GM18511 (cell line): ENCODE data around the gene MRPL3.
"Not testable (repeated sequence)": the region's sequence is repeated elsewhere in the genome, so short reads cannot be mapped to it uniquely, and the experiment has no call there.

Source experiments
- ATAC-seq: cut with Tn5 transposase; IDR thresholded peaks from one replicate; pipeline ENCODE4 v1.9.1; 2021; ENCODE audit warnings: mild to moderate bottlenecking, moderate library complexity; ENCODE audit not compliant: unreplicated experiment

MRPL3 gene

DNA sequence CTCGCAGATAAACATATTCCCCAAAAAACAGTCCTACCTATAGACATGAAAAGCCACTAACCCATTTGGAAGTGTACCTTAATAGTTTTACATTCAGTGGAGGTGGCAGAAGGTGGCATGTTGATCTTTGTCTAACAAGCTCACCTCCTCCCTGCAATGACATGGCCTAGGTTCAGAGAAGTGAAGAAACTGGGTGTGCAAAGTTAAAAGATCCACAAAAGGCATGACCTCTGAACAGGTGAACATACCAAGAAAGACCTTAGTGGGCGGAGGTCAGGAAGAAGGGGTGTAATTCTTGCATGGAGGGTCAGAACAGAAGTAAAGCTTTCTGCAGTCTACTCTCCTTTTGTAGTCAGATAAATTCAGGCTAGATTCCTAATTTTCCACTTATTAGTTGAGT lies 822 bp downstream of the MRPL3 start:
- no peak for ATAC-seq

DNA sequence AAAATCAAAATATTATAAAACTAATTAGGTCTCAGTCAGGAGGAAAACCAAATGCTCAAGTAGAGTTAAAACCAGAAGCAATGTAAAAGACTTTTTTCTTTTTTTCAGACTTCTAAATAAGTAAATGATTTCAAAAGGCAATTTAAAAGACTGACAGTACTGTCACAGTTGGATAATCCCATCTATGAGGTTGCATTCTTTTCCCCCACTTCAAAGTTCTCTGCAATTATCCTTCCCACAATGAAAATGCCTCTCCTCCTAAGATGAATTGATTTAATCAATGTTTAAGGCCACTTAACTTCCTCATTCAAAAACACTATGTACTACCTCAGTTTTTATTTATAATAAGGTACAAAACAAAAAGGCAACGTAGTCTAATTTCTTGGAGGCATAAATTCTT lies 8.1 kb downstream of the MRPL3 start:
- no peak for ATAC-seq

DNA sequence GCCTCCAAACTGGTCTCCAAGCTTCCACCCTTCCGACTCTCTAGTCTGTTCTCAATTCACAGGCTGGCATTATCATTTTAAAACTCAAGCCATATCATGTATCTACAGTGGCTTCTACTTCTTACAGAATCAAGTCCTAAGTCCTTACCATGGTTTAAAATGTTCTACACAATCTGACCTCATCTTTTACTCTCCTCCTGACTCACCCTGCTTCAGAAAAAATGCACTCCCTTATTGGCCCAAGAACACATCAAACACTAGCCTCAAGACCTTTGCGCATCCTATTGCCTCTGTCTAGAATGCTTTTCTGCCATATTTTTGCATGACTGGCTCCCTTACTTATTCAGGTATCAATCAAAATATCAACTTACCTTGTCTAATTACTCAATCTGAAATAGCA lies 11.0 kb downstream of the MRPL3 start:
- no peak for ATAC-seq

DNA sequence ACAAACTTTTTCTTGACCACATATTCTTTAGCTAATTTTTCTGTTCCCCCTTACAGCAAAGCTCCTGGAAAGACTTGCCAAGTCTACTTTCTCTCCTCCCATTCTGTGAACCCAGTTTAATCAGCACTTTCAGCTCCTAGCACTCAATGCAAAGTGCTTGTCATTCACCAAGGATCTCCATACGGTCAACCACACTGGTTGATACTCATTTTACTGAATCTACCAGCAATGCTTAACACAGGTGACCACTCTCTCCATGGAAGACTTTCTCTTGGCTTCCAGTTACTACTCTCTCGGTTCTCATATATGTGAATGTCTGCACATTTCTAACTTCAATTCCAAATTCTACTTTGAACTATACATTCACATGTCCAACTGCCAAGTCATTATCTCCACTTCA lies 11.7 kb downstream of the MRPL3 start:
- ATAC-seq = no peak

DNA sequence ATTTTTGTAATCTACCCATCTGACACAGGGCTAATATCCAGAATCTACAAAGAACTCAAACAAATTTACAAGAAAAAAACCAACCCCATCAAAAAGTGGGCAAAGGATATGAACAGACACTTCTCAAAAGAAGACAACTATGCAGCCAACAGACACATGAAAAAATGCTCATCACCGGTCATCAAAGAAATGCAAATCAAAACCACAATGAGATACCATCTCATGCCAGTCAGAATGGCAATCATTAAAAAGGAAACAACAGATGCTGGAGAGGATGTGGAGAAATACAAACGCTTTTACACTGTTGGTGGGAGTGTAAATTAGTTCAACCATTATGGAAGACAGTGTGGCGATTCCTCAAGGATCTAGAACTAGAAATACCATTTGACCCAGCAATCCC lies 16.2 kb downstream of the MRPL3 start:
- not testable (repeated sequence) for ATAC-seq

DNA sequence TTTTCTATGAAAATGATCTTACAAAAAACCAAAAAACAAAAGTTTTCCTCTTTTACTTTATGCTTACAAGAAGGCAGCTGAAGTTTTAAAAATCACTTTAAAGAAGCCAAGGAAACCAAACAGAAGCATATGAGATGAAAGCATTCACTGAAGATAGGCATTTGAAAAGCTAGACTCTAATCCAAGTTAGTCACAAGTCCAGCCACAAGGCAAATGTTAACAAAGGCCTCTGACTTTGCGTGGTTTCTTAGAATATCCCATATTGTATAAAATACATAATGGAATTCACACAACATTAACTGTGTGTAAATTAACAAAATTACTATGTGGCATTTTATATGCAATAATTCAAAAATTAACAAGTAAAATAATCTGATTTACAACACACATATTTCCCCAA lies 17.7 kb downstream of the MRPL3 start:
- ATAC-seq = no peak

DNA sequence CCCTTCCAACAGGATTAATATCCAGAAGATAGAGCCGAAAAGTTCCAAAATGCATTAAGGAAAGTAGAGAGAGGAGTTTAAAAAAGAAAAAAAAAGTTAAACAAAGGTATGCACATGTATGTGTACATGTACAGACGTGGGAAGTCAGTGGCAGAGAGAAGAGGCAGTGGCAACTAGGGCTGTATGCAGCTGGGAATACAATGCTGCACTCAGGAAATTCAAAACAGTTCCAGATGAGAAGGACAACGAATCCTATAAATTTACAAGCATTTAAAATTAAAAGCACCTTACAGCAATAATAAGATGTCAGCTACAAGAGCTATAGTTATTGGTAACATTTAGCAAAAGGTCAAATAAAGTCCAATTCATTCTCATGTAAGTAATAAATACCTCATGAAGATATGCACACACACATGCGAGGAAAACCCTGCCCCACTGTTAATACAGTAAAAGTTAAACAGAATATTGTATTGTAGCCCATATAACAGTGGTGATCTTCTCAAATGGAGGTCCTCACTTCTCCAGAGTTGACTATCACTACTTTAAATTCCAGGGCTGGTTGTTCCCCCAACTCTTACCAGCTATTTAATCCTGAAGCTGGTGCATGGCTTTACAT lies 18.2 kb downstream of the MRPL3 start:
- no peak for ATAC-seq

DNA sequence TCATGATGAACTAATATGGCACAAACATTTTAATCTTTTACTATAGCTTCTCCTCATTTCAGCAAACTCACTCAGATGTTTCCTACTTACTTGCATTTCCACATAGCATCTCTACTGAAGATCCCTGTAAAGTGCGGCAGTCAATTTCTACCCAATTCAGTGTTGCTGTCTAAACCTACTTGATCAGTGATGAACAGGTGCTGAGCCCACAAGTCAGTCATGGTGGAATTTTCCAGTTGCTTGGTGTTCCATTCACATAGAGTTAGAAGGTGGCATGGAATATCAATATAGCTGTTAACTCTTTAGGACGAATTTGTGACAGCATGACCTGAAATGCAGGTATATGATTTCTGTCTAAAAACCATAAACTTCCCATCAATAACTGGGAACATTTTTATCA lies 22.7 kb downstream of the MRPL3 start:
- ATAC-seq = no peak

DNA sequence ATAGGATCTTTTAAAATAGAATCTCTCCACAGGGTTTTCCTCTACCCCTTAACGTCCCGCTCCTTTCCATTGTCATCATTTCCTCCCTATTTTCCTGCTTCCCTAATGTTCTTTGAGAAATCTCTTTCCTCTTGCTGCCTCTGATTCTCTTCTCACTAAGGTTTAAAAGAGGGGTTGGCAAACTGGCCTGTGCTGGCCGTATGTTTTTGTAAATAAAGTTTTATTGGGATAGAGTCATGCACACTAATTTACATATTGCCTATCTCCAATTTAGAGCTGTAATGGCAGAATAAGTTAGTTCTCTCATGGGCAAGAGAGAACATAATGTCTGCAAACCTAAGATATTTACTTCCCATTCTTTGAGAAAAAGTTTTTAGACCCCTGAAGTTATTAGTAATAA lies 25.0 kb downstream of the MRPL3 start:
- no peak for ATAC-seq

DNA sequence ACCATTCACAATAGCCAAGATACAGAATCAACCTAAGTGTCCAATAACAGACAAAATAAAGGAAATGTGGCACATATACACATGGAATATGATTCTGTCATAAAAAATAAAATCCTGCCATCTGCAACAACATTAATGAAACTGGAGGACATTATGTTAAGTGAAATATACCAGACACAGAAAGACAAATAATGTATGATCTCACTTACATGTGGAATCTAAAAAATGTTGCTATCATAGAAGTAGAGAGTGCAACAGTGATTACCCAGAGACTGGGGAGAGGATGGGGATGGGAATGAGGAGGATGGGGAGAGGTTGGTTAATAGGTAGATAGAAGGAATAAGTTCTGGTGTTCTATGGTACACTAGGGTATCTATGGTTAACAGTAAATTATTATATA lies 28.7 kb downstream of the MRPL3 start:
- no peak for ATAC-seq

DNA sequence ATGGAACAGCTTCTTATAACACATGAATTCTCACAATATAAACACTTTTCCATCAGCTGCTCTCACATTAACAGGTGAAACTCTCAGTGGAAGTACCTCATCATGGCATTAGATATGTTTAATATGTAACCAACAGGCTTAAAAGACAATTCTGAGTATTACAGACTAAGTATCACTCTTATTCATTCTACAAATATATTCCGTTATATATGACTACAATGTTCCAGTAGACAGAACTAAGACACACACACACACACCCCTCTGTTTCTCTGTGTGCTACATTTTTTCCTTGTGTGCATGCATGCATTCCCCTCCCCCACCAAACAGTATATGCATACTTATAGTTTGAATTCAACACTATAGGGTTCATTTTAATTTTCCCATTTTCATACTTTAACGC lies 32.4 kb downstream of the MRPL3 start:
- ATAC-seq = no peak

DNA sequence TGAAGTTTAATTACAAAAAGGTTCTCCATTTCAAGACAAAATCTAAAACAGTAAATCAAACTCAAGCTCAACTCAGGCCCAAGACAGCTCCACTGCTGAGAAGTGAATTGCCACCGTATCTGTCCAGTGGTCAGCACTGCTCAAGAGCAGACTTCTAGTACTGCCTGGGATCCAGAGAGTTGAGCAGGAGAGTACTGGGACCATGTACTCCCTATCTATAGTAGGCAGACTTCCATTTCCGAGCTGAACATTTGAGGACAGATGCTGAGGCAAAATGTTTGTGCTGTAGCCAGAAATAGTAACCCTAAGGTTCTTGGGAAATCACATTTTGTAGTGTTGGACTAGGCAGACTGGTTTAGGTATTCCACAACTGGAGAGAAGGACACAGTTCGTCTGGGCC lies 44.1 kb downstream of the MRPL3 start:
- ATAC-seq = no peak

DNA sequence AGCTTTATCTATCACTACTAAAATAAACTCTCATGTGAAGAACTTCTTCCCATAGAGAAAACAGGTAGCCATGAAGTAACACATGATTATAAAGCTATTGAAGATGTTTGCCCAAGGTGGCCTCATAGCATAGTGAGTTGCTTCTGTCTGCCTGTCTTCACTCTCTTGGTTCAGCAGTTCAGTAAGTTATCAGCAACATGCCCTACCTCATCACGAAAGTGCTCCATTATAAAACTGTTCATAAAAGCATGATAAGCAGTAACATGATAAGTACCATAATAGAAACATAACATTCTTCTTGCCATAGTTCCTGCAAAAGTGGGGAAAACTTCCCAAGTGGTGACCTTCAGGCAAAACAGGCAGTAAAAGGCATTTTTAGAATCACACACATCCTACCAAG lies 45.6 kb downstream of the MRPL3 start:
- ATAC-seq = no peak

DNA sequence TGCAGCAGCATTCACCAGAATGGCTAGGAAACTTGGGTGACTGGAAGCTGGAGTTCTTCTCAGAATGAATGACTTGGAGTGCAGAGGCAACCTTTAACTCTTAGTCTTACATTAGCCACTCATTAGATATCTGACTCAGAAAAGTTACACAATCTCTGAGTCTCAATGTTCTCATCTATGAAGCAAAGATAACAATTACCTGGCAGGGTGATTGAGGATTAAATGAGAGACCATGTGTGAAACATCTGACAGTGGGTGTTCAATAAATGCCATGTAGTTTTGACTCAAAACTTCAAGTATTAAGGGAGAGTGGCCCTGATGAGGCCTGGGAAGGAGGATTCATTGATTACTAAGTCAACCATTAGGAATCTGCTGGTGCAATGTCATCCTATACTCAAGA lies 48.3 kb downstream of the MRPL3 start:
- ATAC-seq = no peak

DNA sequence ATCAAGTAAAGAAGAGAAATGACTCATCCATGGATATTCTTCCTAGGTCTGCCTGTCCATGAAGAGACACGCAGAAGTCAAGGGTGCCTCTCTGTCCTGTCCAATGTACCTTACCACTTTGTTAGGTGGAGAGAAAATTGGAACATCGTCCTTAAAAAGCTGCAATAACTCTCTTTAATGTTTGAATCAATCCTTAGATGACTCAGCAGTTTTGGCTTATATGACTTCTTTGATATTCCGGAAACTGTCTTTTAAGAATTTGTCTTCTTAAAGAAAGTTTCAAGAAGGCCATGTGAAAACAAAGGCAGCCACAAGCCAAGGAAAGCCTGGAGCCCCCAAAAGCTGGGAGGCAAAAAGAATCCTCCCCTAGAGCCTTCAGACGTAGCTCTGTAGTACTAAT lies 49.2 kb downstream of the MRPL3 start:
- ATAC-seq = no peak

DNA sequence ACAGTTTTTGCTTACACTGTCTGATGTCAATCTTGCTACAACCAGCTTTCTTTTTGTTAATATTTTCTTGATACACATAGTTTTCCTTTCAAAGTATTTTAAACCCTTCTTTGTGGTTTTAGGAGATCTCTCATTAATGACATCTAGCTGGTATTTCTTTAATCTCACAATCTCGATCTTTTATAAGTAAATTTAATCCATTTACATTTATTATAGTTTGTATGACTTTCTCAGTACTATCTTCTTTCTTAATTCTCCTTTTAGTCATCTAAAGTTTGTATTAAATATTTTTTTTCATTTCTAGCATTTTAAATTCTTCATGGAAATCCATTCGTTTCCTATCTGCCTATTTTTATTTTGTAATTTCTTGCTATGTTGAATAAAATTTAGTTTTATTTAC lies 55.4 kb downstream of the MRPL3 start:
- no peak for ATAC-seq

DNA sequence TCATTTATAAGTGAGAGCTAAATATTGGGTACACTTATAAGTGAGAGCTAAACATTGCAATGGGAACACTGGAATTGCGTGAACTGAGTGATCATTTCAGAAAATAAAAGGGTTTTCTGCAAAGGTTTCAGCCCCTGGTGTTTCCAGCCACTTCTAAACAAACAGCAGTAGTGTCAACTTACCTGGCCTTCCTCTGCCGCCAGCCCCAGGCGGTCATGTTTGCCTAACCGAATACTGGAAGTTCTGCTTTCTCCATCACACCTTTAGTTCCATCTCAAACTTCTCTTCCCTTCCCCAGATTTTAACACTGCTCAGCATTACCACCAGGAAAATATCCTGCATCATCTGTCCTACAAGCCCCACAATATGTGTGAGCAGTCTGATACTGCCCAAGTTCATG lies 58.6 kb downstream of the MRPL3 start:
- no peak for ATAC-seq

DNA sequence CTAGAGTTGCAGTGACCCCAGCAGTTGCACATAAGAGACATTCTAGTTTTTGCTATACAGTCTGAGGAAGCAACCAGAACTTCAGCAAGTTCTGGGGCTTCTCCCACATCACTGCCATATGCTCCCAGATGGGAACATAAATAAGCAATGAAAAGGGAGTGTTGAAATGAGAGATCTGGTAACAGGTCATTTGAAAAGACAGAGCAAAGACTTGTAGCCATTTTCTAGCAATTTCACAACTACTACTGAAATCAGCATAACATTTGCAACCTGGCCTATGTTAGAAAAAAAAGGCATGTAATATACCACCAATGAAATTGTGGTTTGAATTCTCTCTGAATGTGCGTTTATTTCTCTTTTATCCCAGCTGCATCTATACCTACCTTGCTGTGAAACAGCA lies 63.7 kb downstream of the MRPL3 start:
- ATAC-seq = no peak

DNA sequence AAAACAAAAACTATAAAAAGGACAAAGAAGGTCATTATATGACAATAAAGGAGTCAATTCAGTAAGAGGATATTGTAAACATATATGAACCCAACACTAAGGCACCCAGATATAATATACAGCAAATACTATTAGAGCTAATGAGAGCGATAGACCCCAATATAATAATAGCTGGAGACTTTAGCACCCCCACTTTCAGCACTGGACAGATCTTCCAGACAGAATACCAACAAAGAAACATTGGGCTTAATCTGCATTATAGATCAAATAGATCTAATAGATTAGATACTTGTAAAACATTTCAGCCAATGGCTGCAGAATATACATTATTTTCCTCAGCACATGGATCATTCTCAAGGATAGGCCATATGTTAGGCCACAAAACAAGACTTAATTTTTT lies 67.8 kb downstream of the MRPL3 start:
- no peak for ATAC-seq

DNA sequence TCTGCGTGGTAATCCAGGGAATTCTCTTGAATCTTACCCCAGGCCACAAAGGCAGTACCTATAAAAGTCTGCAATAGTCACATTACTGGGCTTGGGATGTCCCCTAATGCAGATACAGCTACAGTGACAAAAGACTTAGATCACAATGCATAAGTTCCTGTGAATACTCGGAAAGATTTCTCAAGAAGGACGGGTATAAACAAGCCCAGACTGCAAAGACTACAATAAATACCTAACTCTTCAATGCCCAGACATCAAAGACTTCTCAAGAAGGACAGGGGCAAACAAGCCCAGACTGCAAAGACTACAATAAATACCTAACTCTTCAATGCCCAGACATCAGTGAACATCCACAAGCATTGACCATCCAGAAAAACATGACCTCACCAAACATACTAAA lies 70.3 kb downstream of the MRPL3 start:
- ATAC-seq = no peak

DNA sequence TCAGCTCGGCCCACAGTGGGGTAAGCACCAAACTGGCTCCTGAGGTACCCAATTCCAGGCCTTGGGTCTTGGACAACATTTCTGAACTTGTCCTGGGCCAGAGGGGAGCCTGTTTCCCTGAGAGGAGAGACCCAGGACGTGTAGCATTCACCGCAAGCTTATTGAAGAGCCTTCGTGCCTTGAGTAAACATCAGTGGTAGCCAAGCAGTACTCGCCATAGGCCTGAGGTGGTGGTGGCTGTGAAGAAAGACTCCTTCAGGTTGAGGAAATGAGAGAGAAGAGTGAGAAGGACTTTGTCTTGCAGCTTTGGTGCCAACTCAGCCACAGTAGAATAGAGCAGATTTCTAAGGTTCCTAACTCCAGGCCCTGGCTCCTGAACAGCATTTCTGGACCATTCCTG lies 71.0 kb downstream of the MRPL3 start:
- no peak for ATAC-seq

DNA sequence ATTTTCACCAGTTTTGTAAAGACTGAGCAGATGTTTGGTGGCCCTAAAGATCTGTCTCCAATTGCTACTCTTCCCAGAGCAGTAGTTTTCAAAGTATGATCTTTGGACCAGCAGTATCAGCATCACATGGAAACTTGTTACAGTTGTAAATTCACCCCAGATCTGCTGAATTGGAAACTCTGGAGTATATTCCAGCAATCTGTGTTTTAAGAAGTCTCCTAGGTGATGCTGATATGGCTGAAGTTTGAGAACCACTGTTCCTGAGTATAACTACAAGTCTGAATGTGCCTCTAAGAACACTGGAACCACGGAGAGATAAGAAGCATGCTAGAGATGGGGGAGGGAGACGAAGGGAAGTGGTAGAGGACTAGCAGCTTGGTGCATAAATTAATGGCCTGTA lies 75.5 kb downstream of the MRPL3 start:
- ATAC-seq = no peak

DNA sequence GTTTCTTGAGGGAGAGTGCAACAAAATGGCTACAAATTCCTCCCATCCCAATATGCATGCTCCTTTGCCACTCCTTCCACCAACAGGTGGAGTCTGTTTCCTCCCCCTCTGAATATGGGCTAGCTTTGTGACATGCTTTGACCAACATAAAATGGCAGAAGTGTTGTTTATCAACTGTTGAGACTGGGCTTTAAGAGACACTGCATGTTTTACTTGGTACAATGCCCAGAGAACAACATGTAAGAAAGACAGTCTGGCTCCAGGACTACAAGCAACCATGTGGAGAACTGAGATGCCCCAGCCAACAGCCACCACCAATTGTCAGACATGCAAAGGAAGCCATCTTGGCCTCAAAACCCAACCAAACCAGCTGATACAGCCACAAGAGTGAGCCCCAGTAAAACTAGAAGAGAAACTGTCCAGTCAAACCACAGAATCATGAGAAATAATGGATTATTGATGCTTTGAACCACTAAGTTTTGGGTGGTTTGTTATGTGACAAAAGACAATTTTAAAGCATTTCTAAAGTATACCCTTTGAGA lies 80.7 kb downstream of the MRPL3 start:
- no peak for ATAC-seq
